Hematopoietic multipotent progenitor cell (in vitro differentiated cells): ENCODE results near the gene NUAK1. TPM values are rescaled to one million over a fixed set of nuclear protein-coding genes. Genes with fewer than 3 reads are reported as not detected.
A peak's percentile ranks its signal among the peaks of the same experiment; 100 is the strongest.
"Not testable (repeated sequence)": the region's sequence is repeated elsewhere in the genome, so short reads cannot be mapped to it uniquely, and the experiment has no call there.

Experiments
- DNase-seq, 3 donors: peaks; one replicate each; pipeline ENCODE4 v3.0.0-alpha.2; 2011 to 2015; ENCODE audit warnings: low read depth in 2 of 3, low spot score in 2 of 3
- total RNA-seq: library from RNA; depleted of rRNA; stranded (reverse); fragments of >200 nt; gene quantifications from one replicate; pipeline ENCODE4 v1.2.3, GENCODE V29; 2012

Gene NUAK1
- total RNA-seq, 1 donor, result under 0.01 TPM

GRCh38 chr12:106149096-106149784, 10.5 kb upstream of the NUAK1 start:
- peak in 1 of 3 donors; percentile 38 for DNase-seq

- no peak for DNase-seq
Measured at GRCh38 chr12:106147956-106148355, 9.2 kb upstream of the NUAK1 start.

- DNase-seq, result no peak
Measured at GRCh38 chr12:106146987-106147386, 8.2 kb upstream of the NUAK1 start.

GRCh38 chr12:106145539-106146447, 7.0 kb upstream of the NUAK1 start:
- DNase-seq, result no peak

GRCh38 chr12:106144847-106145246, 6.1 kb upstream of the NUAK1 start:
- DNase-seq, result no peak

- DNase-seq, result no peak
Measured at GRCh38 chr12:106142591-106143261, 4.0 kb upstream of the NUAK1 start.

DNA sequence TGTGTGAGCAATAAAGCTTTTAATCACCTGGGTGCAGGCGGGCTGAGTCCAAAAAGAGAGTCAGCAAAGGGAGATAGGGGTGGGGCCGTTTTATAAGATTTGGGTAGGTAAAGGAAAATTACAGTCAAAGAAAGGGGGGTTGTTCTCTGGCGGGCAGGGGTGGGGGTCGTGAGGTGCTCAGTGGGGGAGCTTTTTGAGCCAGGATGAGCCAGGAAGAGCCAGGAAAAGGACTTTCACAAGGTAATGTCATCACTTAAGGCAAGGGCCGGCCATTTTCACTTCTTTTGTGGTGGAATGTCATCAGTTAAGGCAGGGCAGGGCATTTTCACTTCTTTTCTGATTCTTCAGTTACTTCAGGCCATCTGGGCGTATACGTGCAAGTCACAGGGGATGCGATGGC, 3.2 kb upstream of the NUAK1 start:
- not testable (repeated sequence) for DNase-seq

DNA sequence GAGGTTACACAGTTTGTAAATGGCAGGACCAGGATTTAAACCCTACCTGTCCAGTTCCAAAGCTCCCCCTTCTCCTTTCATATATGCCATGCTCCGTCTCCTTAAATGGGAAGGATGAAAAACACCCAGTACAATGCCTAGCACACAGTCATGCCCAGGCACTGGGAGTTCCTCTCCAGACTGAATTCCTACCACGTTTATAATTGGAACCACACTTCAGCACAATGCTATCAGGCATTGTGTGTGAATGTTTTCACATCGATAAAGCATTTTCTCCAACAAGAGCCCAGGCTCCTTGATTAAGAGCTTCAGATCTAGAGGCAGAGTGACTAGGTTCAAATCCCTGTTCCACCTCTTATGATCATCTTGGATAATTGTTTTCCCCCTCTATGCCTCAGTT, 2.7 kb upstream of the NUAK1 start:
- no peak for DNase-seq

DNA sequence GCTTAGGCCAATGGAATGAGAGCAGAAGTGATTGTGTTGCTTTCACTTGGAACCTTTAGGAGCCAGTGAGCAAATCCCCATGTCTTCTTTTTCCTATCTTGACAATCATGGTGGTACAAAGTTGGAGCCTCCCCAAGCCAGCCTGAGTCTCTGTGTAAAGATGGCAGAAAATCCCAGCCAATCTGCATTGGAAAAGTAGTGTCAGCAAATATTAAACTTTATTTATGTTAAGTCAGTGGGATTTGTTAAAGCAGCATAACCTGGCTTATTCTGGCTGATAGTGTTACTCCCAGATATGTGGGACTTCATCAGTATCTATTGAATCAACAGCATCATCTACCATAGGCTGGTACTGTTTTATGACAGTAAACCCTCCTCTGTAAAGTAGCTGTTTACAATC, 2.2 kb upstream of the NUAK1 start:
- no peak for DNase-seq

DNA sequence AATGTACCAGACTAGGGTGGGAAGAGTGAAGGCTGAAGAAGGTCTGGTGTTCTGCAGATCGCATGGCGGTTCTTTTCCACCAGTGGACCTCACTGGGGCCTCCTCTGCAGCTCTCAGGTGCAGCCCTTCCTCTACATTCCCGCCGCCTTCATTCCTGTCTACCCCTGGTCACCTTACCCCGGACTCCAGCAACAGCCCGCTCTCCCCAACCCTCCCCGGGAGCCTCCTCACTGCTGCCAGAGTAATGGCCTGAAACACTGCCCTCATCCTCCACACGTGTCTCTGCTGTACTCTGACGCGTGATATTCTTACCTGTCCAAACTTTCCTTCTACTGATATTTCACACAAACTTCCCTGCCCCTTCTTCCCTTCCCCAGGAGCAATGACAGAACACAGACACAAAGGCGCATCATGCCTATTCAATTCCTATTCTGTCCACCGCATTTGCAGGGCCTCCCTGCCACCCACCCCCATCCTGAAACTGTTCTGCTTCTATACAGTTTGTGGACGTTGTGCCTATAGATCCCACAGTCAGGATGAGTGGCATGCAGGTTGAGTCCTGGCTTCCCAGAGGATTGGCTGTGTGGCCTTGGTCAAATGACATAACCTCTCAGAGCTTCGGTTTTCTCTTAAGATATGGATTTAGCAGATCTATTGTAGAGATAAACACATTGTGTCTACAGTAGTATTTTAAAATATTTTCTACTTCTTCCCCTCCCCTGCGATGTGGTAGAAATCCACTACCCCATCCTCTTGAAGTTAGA, 1.7 kb upstream of the NUAK1 start:
- no peak for DNase-seq

DNA sequence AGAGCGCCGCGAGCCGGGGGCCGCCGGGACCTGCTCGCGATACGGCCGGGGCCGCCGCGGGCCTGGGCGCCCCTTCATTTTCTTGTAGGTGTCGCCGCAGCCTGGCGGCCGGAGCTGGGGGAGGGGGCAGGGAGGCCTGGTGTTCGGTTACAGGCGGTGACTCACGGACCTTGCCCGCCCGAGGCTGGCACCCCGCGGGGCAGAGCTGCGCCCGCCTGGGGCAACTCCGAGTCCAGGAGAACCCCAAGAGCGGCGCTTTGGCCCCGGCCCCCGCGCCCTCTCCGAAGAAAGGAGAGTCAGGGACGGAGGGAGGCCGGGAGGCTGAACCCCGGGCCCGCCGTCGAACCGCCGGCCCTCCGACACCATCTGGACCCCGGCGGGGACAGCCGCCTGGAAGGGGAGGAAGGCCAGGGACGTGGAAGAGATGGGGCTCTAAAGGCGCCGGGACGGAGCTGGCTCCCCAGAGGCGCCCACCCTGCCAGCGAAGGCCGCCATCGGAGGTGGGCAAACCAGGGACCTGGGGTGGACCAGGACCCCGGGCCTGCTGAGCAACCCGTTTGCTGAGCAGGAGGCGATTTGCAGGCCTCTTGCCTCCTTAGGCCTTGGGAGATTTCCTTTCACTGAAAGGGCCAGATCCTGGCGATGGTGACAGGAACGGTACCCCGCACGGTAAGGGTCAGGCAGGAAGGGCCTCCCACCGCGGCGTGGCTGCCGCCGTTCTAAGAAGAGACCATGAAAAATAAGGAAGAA, 843 bp upstream of the NUAK1 start:
- peak in 2 of 3 donors; percentile 51 to 66 for DNase-seq

DNA sequence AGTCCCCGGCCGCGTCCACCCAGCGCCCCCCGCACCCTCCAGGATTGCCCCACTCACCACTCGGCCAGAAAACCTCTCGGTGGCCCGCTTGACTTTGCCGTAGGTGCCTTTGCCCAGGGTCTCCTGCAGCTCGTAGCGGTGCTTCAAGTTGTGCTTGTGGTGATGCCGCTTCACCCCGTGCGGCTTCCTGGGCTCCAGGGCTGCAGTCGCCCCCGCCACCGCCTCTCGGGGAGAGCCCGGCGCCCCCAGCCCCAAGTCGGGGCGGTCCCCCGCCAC, 459 bp downstream of the NUAK1 start:
- peak in 1 of 3 donors; percentile 7 for DNase-seq

DNA sequence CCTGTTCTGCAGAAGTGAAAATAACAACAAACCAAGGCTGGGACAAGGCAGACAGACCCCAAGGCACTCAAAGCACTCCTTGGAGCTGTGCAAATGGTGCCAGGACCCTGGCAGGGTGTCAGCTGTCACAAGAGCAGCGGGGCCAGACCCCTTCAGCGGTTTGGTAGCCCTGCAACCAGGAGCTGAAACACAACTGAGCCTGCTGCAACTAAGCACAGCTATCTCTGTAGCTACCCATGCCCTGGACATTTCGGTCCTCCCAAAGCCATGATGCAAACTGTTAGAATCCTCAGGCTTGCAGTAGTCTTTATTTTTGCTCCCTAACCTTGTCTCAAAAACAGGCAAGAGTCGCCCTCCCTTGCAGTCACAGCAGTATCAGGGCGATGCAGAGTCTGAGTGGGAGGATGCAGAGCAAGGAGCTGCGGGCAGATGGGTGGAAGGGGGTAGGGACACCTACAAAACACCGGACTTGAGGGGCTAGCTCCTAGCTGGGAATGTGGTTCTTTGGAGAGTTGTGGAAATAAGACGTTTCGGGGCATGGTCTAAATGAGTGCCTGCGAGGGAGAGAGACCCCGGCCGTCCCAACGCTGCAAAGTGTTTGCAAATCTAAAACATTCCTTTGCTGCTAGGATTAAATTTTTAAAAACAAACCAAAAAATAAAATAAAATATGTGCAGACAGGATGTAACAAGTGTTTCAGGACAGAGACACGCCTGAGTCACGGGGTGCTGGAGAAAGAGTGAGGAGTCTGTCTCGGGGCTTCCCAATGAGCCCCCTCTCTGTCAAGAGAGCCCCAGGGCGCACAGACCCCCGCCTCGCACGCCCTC, 1.0 kb downstream of the NUAK1 start:
- peak in 1 of 3 donors; percentile 14 for DNase-seq

GRCh38 chr12:106136263-106136662, 2.5 kb downstream of the NUAK1 start:
- peak; percentile 19 to 91 (median 68) for DNase-seq

- peak in 1 of 3 donors; percentile 5 for DNase-seq
Measured at GRCh38 chr12:106135781-106136180, 3.0 kb downstream of the NUAK1 start.

DNA sequence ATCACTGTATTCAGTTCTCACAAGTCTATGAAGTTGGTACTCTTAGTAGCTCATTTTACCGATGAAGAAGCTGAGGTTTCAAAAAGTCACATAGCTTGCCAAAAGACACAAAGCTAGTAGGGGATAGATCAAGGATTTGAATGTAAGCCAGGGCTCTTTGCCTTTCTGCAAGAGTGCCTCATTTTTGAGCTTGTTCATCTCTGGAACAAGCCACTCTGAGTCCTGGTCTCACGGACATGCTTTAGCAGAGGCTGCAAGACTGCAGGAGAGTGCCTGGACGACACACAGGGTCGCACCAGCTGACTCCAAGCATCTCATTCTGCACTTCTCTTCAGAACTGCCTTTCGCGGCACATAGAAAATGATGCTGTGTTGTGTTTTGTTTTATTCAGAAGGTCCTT, 3.7 kb downstream of the NUAK1 start:
- DNase-seq, result no peak

- peak in 1 of 3 donors; percentile 4 for DNase-seq
Measured at GRCh38 chr12:106134294-106134949, 4.3 kb downstream of the NUAK1 start.

GRCh38 chr12:106133136-106134087, 5.3 kb downstream of the NUAK1 start:
- no peak for DNase-seq
